Nephron (organoid): ENCODE data around the gene ZC3H7B.

ENCODE experiments used
- H3K27ac Mint-ChIP-seq, 3 experiments: 2 replicates each; pipeline ENCODE4 v1.8.0; 2020; ENCODE audit warnings: mixed read lengths in 3 of 3, mild to moderate bottlenecking in 2 of 3, moderate library complexity in 1 of 3
- H3K27me3 Mint-ChIP-seq: 2 replicates; pipeline ENCODE4 v1.8.0; 2021; ENCODE audit warnings: low read depth, mild to moderate bottlenecking, moderate library complexity, mixed read lengths
- H3K36me3 Mint-ChIP-seq: 2 replicates; pipeline ENCODE4 v1.8.0; 2020; ENCODE audit warnings: low read depth, mixed read lengths
- H3K4me1 Mint-ChIP-seq: 2 replicates; pipeline ENCODE4 v1.8.0; 2020; ENCODE audit warnings: mixed read lengths
- H3K4me3 Mint-ChIP-seq, 3 experiments: 2 replicates each; pipeline ENCODE4 v1.8.0; 2020; ENCODE audit warnings: mild to moderate bottlenecking in 3 of 3, mixed read lengths in 3 of 3, moderate library complexity in 2 of 3
- H3K9me3 Mint-ChIP-seq: 2 replicates; pipeline ENCODE4 v1.8.0; 2020; ENCODE audit warnings: mixed read lengths
- TF ChIP-seq, protein P1 (sequence below), 3 experiments: fragments of 200-600 bp; sonication (generic); IDR thresholded peaks; one replicate each; pipeline ENCODE4 v1.5.0; 2021; ENCODE audit warnings: antibody characterized with exemption in 3 of 3; ENCODE audit not compliant: unreplicated experiment in 3 of 3

ZC3H7B gene

GRCh38 chr22:41334215-41334614 is 32.9 kb downstream of the ZC3H7B start:
- Mint-ChIP-seq H3K36me3 (peaks cover 47% of the 10 kb centered on the region), H3K4me3 (no peak overlapping the region), H3K9me3 (no peaks in the 10 kb centered on the region), H3K27ac (no peak overlapping the region), H3K4me1 (no peaks in the 10 kb centered on the region), H3K27me3 (no peaks in the 10 kb centered on the region)
- TF ChIP-seq, protein P1, sequence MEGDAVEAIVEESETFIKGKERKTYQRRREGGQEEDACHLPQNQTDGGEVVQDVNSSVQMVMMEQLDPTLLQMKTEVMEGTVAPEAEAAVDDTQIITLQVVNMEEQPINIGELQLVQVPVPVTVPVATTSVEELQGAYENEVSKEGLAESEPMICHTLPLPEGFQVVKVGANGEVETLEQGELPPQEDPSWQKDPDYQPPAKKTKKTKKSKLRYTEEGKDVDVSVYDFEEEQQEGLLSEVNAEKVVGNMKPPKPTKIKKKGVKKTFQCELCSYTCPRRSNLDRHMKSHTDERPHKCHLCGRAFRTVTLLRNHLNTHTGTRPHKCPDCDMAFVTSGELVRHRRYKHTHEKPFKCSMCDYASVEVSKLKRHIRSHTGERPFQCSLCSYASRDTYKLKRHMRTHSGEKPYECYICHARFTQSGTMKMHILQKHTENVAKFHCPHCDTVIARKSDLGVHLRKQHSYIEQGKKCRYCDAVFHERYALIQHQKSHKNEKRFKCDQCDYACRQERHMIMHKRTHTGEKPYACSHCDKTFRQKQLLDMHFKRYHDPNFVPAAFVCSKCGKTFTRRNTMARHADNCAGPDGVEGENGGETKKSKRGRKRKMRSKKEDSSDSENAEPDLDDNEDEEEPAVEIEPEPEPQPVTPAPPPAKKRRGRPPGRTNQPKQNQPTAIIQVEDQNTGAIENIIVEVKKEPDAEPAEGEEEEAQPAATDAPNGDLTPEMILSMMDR (IDR thresholded peaks at IDR 0.05; ENCODE audit: unreplicated experiment in 3 of 3): no peak

GRCh38 chr22:41334951-41335635 is 33.8 kb downstream of the ZC3H7B start:
- H3K27ac Mint-ChIP-seq: no peak overlapping the region

DNA sequence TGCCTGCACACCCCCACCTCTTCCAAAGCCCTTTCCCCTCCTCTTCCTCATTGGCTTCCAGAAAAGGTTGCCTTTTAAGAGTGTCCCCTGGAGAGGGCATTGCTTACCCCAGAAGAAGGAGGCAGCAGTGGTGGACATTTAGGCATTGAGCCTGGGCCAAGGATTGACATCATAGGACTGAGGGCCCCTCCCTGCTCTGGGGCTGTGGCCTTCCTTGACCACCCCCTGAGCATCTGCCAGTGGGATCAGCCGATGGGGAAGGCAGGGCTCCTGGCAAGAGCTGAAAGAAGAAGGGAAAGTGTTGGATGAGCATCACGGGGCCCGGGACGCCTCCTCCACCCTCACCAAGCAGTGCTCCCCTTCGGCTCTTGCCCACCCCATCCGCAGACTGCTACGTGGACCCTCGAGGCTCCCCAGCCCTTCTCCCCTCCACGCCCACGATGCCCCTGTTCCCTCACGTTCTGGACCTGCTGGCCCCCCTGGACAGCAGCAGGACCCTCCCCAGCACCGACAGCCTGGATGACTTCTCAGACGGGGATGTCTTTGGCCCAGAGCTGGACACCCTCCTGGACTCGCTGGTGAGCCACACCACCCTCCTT is 37.4 kb downstream of the ZC3H7B start:
- TF ChIP-seq, protein P1 (IDR thresholded peaks at IDR 0.05; ENCODE audit: unreplicated experiment in 3 of 3): no peak
- no peak overlapping the region for H3K4me3 Mint-ChIP-seq
- no peak overlapping the region for H3K27ac Mint-ChIP-seq
- peaks cover 18% of the 10 kb centered on the region for H3K36me3 Mint-ChIP-seq
- no peaks in the 10 kb centered on the region for H3K27me3 Mint-ChIP-seq
- no peaks in the 10 kb centered on the region for H3K4me1 Mint-ChIP-seq
- no peaks in the 10 kb centered on the region for H3K9me3 Mint-ChIP-seq

More at GRCh38 chr22:41334951-41335635, 33.8 kb downstream of the ZC3H7B start:
- Mint-ChIP-seq H3K4me1 (no peaks in the 10 kb centered on the region), H3K27me3 (no peaks in the 10 kb centered on the region), H3K4me3 (no peak overlapping the region), H3K36me3 (peaks cover 42% of the 10 kb centered on the region), H3K9me3 (no peaks in the 10 kb centered on the region)
- TF ChIP-seq, protein P1 (IDR thresholded peaks at IDR 0.05; ENCODE audit: unreplicated experiment in 3 of 3): no peak

GRCh38 chr22:41339823-41340222 is 38.5 kb downstream of the ZC3H7B start:
- no peak overlapping the region for H3K4me3 Mint-ChIP-seq
- H3K27ac Mint-ChIP-seq: no peak overlapping the region
- H3K27me3 Mint-ChIP-seq: no peaks in the 10 kb centered on the region
- no peaks in the 10 kb centered on the region for H3K9me3 Mint-ChIP-seq
- peaks cover 24% of the 10 kb centered on the region for H3K36me3 Mint-ChIP-seq
- TF ChIP-seq, protein P1 (IDR thresholded peaks at IDR 0.05; ENCODE audit: unreplicated experiment in 3 of 3): no peak
- no peaks in the 10 kb centered on the region for H3K4me1 Mint-ChIP-seq

DNA sequence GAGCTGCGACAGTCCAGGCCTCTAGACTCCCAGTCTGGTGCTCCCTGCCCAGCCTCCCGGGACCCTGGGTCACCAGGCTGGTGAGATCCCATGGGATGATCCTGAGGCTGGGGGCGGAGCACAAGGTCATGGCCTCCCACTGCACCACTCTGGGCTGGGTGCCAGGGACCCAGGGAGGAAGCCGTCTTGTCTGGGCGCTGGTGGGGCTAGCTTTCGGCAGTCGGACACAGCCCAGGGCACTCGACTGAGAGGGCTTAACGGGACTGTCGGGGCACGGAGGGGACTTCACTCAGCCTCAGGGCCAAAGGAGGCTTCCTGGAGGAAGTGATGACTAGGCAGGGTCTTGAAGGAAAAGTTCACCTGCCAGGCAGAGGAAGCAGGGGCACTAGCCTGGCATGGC is 39.0 kb downstream of the ZC3H7B start:
- H3K27ac Mint-ChIP-seq: no peak overlapping the region
- no peak overlapping the region for H3K4me3 Mint-ChIP-seq
- no peaks in the 10 kb centered on the region for H3K4me1 Mint-ChIP-seq
- H3K27me3 Mint-ChIP-seq: no peaks in the 10 kb centered on the region
- H3K36me3 Mint-ChIP-seq: peaks cover 22% of the 10 kb centered on the region
- H3K9me3 Mint-ChIP-seq: no peaks in the 10 kb centered on the region
- TF ChIP-seq, protein P1 (IDR thresholded peaks at IDR 0.05; ENCODE audit: unreplicated experiment in 3 of 3): no peak

GRCh38 chr22:41341012-41341411 is 39.7 kb downstream of the ZC3H7B start:
- Mint-ChIP-seq H3K27me3 (no peaks in the 10 kb centered on the region), H3K36me3 (peaks cover 16% of the 10 kb centered on the region), H3K4me3 (no peak overlapping the region), H3K4me1 (no peaks in the 10 kb centered on the region), H3K9me3 (no peaks in the 10 kb centered on the region), H3K27ac (no peak overlapping the region)
- TF ChIP-seq, protein P1 (IDR thresholded peaks at IDR 0.05; ENCODE audit: unreplicated experiment in 3 of 3): no peak
